Right atrium auricular region (tissue), 2 donors: ENCODE measurements around the gene BOD1. TPM values are rescaled to one million over a fixed set of nuclear protein-coding genes. Genes with fewer than 3 reads are reported as not detected.

Source experiments
- DNase-seq: peaks from one replicate; pipeline ENCODE4 v3.0.0-alpha.2; 2019; ENCODE audit warnings: low spot score
- H3K27ac ChIP-seq, 2 donors: fragments of 200-600 bp; sonication (generic); 1 replicate in 1 of 2; 2 replicates in 1 of 2; pipeline ENCODE4 v1.5.1; 2016 to 2019
- H3K27me3 ChIP-seq, 2 donors: fragments of 200-600 bp; sonication (generic); one replicate each; pipeline versions ENCODE4 v1.5.1 to v1.6.0; 2017 to 2019
- H3K36me3 ChIP-seq: fragments of 200-600 bp; sonication (generic); one replicate; pipeline ENCODE4 v1.5.1; 2016
- H3K4me1 ChIP-seq, 2 donors: fragments of 200-600 bp; sonication (generic); one replicate each; pipeline versions ENCODE4 v1.5.1 to v1.6.0; 2017 to 2019
- H3K4me3 ChIP-seq, 2 donors: fragments of 200-600 bp; sonication (generic); 1 replicate in 1 of 2; 2 replicates in 1 of 2; pipeline ENCODE4 v1.5.1; 2017 to 2019; ENCODE audit warnings: mild to moderate bottlenecking in 1 of 2, moderate library complexity in 1 of 2
- H3K9me3 ChIP-seq, 2 donors: fragments of 200-600 bp; sonication (generic); one replicate each; pipeline ENCODE4 v1.5.1; 2019
- total RNA-seq, 2 donors: library from RNA; depleted of rRNA; stranded (reverse); fragments of >200 nt; gene quantifications; one replicate each; pipeline ENCODE4 v1.1.0, GENCODE V29; 2016
- TF ChIP-seq, protein P1 (sequence below), 2 donors: fragments of 200-600 bp; sonication (generic); IDR thresholded peaks; one replicate each; pipeline ENCODE4 v1.5.1; 2019; ENCODE audit warnings: antibody characterized with exemption in 2 of 2

Gene BOD1
- total RNA-seq, 2 donors from 2014 or later = 36.9 to 43.2 TPM

DNA sequence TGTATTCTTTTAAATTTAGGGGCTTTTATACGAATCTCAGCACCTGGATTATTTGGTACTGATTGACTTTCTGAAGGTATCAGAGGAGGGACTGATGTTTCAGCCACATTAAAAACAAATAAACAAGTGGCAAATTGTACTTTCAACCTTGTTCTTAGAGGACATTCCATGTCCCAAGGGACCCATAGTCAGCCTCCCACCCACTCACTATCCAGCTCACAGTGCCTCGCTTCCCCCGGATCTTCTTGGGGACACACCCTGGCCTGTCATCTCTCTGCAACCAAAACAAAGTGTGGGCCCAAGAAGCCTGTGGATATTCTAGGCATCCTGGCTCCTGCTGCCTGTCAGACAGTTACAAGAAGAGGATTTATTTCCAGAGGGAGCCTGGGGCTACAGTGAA, 8.8 kb upstream of the BOD1 start:
- DNase-seq = no peak
- Histone ChIP-seq H3K27ac (no peak overlapping the region), H3K36me3 (no peaks in the 10 kb centered on the region), H3K4me1 (peaks cover 0 to 12% of the 10 kb centered on the region in 2 donors), H3K4me3 (no peak overlapping the region), H3K9me3 (no peaks in the 10 kb centered on the region), H3K27me3 (no peaks in the 10 kb centered on the region)
- TF ChIP-seq, protein P1, sequence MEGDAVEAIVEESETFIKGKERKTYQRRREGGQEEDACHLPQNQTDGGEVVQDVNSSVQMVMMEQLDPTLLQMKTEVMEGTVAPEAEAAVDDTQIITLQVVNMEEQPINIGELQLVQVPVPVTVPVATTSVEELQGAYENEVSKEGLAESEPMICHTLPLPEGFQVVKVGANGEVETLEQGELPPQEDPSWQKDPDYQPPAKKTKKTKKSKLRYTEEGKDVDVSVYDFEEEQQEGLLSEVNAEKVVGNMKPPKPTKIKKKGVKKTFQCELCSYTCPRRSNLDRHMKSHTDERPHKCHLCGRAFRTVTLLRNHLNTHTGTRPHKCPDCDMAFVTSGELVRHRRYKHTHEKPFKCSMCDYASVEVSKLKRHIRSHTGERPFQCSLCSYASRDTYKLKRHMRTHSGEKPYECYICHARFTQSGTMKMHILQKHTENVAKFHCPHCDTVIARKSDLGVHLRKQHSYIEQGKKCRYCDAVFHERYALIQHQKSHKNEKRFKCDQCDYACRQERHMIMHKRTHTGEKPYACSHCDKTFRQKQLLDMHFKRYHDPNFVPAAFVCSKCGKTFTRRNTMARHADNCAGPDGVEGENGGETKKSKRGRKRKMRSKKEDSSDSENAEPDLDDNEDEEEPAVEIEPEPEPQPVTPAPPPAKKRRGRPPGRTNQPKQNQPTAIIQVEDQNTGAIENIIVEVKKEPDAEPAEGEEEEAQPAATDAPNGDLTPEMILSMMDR (IDR thresholded peaks at IDR 0.05) = no peak

DNA sequence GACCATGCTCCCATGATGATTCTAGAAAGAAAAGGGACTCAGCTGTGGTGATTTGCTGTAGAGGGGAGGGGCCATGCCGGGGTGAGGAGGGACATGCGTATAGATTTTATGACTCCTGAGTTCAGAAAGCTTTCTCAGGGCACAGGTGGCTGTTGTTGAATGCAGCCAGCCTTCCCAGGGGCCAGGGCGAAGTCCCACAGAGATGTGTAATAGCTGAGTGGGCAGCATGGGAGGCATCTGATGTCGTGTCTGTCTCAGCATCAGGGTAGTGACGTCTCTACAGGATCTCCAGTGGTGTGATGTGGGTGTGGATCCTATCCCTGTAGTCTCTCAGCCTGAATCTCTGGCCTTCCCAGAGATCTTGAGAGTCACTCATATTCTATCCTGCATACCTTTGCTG, 7.8 kb upstream of the BOD1 start:
- no peak for DNase-seq
- H3K27ac ChIP-seq = no peak overlapping the region
- no peaks in the 10 kb centered on the region for H3K36me3 ChIP-seq
- H3K4me3 ChIP-seq = no peak overlapping the region
- H3K9me3 ChIP-seq = no peaks in the 10 kb centered on the region
- H3K27me3 ChIP-seq = no peaks in the 10 kb centered on the region
- TF ChIP-seq, protein P1 (IDR thresholded peaks at IDR 0.05) = no peak
- H3K4me1 ChIP-seq = peaks cover 0 to 12% of the 10 kb centered on the region in 2 donors

DNA sequence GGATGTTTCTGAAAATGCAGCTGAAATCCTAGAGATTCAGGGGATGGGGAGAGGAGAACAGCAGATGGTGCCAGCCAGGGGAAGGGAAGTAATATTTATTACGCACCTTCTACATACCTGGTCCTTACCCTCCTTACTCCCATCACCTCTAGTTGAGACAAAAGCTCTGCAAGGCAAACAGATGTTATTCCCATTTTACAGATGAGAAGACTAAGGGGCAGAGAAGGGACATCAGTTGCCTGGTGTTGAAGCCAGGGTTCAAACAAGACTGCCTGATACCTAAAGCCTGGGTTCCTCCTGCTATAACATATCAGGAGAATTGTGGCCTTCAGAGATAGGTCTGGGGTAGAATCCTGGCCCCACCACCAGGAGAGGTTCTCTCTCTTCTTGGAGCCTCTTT, 7.3 kb upstream of the BOD1 start:
- no peak for DNase-seq
- peaks cover 0 to 12% of the 10 kb centered on the region in 2 donors for H3K4me1 ChIP-seq
- H3K27me3 ChIP-seq = no peaks in the 10 kb centered on the region
- H3K9me3 ChIP-seq = no peaks in the 10 kb centered on the region
- no peak overlapping the region for H3K4me3 ChIP-seq
- H3K27ac ChIP-seq = no peak overlapping the region
- TF ChIP-seq, protein P1 (IDR thresholded peaks at IDR 0.05) = no peak
- no peaks in the 10 kb centered on the region for H3K36me3 ChIP-seq

DNA sequence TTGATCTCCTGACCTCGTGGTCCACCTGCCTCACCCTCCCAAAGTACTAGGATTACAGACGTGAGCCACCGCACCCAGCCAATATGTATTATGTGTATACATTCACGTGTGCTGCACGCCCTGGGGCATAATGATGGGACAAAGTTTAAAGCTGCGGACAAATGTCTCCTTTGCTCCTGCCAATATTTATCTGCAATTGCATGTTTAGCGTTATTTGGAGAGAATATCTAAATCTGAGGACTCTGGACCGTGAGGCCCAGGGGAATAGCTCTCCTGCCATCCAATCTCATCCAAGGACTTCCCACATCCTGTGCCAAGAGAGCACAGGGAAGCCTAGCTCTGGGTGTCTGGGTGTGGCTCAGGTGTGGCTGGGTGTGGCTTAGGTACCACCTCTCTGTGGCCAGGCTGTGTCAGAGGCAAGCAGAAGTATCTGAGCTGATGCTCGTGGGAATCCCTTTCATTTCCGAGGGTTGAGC, 6.9 kb upstream of the BOD1 start:
- no peaks in the 10 kb centered on the region for H3K27me3 ChIP-seq
- TF ChIP-seq, protein P1 (IDR thresholded peaks at IDR 0.05) = no peak
- no peaks in the 10 kb centered on the region for H3K36me3 ChIP-seq
- no peak overlapping the region for H3K4me3 ChIP-seq
- H3K27ac ChIP-seq = no peak overlapping the region
- peaks cover 0 to 12% of the 10 kb centered on the region in 2 donors for H3K4me1 ChIP-seq
- H3K9me3 ChIP-seq = no peaks in the 10 kb centered on the region
- no peak for DNase-seq

DNA sequence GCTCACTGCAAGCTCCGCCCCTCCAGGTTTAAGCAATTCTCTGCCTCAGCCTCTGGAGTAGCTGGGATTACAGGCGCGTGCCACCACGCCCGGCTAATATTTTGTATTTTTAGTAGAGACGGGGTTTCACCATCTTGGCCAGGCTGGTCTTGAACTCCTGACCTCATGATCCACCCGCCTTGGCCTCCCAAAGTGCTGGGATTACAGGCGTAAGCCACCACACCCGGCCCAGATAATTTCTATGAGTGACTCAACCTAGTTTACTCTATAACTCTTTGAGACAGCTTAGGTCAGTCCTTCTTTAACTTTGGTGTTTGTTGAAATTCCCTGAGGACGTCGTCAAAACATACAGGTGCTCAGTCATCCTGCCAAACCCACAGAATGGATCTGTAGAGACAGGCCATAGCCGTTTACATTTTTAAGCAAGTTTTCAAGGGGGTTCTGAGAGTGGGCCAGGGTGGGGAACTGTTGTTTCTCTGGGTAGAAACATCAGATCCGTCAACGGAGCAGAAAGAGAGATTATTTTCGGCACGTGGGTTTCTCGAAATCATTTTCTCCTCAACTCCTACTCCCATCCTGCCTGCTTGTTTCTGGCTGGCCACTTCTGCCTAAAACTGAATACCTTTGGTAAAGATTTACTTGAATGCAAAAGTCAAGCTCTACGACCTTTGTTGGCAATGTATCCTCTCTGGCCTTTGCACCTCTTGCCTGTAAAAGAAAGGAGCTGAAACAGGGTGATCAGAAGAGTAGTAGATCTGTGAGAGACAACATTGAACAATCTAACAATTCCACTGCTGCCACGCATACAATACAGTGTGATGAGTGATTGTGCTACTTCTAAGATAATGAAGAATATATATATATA, 6.0 kb upstream of the BOD1 start:
- H3K36me3 ChIP-seq = no peaks in the 10 kb centered on the region
- H3K4me3 ChIP-seq = no peak overlapping the region
- TF ChIP-seq, protein P1 (IDR thresholded peaks at IDR 0.05) = no peak
- H3K4me1 ChIP-seq = peaks cover 0 to 14% of the 10 kb centered on the region in 2 donors
- no peak overlapping the region for H3K27ac ChIP-seq
- no peak for DNase-seq
- no peaks in the 10 kb centered on the region for H3K27me3 ChIP-seq
- no peaks in the 10 kb centered on the region for H3K9me3 ChIP-seq
